ENCODE results near the gene KCNJ11.
"Not testable (repeated sequence)": the region's sequence is repeated elsewhere in the genome, so short reads cannot be mapped to it uniquely, and the experiment has no call there.

KCNJ11 gene

DNA sequence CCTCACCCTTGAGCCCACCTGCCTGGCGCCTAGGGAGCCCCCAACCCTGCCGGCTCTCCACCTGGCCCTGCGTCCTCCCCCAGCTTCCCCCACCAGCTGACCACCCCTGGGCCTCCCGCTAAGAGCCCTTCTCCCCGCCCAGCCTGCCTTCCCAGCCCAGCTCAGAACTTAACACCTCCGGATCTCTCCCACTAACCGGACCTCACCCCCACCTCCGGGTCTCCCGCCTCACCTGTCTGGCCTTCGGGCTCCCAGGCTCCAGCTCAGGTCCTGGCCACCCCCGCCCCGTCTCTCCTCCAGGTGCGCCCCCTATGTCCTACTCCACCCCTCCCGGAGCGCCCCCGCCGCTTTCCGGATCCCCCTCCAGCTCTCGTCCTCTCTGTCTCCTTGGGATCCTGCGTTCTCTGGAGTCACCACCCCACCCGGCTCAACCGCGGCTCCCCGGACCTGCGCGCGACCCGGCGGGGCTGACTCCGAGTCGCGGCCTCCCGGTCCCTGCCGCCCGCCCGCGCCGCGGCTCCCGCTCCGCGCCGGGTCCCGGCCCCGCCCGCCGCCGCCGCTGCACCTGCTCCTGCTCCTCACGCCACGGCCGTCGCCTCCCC lies at the start of gene KCNJ11:
Gene KCNJ11 (minus strand): TSS at position 51 of the 602 bp plus-strand sequence. CDS start 568 bp downstream, outside the sequence.
- DNase-seq (ENCODE audit: low read depth, low spot score), result no peak

DNA sequence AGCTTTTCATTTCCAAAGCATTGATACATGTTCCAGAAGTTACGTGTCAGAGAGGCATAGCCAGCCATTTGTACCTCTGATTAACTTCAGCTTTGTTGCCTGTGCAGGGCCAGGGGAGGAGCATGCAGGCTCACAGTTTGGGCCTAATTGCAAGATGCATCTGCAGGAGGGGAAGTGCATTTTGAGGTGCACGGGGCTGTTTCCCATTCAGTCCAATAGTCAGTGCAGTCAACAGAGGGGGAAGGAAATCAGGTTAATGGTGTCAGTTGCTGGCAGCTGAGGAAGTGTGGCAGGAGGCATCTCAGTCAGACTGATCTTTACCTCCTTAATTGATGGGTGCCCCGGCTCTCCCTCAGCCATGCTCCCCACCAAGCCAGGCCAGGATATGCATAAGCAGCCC lies 48.9 kb upstream of the KCNJ11 start:
- no peak for DNase-seq (ENCODE audit: low read depth, low spot score)

DNA sequence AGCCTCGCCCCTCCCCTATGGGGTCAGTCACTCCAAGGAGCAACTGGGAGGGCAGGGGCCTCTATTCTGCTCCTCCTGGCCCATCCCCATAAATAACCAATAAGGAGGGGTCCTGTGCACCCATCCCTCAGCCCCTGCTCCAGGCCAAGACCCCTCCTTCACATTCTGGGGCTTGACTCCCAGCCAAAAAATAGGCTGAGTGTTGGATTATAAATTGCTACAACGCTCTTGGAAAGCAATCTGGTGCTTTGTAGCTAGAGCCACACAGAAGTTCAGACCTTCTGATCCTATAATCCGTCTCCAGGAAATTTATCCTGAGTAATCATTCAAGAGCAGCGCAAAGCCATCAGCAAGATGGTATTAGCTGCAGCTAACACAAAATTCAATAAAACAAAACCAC lies 45.6 kb upstream of the KCNJ11 start:
- no peak for DNase-seq (ENCODE audit: low read depth, low spot score)

DNA sequence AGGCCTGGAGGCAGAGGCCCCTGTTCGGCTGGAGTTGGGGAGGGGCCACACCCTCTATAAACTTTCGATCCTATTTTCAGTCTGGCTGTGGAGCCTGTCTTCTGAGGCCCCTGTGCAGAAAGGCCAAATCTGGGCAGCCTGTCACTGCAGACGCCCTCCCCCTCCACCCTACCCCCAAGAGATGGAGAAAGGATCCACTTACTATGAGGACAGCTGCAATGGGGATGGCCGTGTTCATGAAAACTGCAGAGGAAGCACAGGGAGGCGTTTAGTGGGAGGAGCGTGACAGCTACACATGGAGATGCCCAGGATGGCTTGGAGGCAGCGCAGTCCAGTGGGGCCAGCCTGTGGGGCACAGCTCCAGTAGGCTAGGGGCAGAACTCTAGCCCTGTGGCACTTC lies 43.5 kb upstream of the KCNJ11 start:
- no peak for DNase-seq (ENCODE audit: low read depth, low spot score)

DNA sequence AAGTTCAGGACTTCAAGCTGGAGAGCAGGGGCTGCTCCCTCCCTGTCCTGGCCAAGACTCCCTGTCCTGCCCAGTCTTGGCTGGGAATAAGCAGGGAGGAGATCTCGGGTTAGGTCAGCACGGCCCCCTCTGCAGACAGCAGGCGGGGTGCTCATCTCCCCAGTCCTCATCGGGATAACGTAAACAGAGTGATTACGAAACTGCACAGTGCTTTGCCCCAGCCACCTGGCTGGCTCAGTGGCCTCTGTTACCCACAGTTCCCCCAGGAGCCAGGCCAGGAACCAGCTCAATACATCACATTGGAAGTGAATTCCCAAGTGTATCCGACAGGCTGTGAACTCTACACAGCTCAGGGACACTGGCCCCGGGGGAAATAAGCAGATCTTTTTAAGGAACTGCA lies 42.7 kb upstream of the KCNJ11 start:
- DNase-seq (ENCODE audit: low read depth, low spot score), result no peak

DNA sequence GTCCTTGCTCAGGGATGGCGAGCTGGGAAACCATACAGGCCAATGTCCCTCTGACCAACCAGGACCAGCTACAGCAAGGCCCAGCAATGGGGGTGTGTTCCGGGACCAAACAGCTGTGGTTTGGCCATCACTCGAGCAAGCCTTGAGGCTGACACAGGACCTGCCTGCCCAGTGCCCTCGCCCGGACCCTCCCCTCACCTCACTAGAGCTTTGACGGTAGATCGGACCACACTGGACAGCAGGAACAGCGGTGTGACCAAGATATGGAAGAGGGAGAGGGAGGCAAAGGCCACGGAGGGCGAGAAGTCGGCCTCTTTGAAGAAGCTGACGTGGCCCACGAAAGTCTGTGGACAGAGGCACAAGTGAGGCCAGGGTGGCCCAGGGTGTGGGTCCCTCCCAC lies 42.2 kb upstream of the KCNJ11 start:
- no peak for DNase-seq (ENCODE audit: low read depth, low spot score)

DNA sequence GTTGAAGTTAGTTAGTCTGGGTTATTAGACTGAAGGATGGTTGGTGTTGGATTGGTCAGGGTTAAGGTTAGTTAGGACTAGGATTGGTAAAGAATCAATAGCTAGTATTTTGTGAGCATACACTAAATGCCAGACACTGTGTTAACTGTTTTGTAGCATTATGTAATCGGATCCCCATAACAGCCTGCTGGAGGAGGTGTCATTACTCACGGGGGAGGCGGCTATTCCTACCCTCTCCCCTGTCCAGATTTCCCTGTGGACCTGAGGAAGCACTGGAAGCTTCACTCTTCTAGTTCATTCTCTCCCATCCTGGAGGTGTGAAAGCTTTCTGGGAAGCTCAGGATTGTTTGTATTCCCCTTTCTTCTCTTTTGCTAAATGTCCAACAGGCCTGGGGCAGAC lies 40.5 kb upstream of the KCNJ11 start:
- no peak for DNase-seq (ENCODE audit: low read depth, low spot score)

DNA sequence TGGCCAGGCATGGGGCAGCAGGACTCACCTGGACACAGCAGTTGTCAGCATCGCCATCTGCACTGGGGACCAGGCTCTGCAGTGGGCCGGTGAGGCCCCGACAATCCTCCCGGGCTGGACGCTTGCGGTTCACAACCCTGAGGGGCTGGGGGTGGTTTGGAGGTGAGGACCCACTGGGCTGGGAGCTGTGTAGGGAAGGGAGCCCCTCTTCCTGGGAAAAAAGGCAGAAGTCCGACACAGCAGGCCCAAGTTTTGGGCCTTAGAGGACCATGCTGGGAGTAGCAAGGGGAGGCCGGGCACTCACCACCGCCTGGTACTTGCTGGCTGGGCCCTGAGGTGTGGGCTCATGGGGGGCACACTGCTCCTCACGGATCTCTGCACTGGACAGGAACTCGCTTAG lies 39.8 kb upstream of the KCNJ11 start:
- no peak for DNase-seq (ENCODE audit: low read depth, low spot score)

DNA sequence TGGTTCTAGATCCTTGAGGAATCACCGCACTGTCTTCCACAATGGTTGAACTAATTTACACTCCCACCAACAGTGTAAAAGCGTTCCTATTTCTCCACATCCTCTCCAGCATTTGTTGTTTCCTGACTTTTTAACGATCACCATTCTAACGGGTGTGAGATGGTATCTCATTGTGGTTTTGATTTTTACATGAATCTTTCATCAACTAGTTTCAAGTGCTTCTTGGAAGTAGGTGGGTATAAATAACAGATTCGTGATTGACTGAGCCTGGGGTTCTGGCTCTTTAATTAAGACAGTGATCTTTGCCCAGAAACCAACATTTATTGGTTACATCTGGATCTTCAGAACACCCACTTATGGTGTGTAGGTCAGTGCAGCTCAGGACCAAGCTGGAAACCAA lies 37.8 kb upstream of the KCNJ11 start:
- not testable (repeated sequence) for DNase-seq (ENCODE audit: low read depth, low spot score)

DNA sequence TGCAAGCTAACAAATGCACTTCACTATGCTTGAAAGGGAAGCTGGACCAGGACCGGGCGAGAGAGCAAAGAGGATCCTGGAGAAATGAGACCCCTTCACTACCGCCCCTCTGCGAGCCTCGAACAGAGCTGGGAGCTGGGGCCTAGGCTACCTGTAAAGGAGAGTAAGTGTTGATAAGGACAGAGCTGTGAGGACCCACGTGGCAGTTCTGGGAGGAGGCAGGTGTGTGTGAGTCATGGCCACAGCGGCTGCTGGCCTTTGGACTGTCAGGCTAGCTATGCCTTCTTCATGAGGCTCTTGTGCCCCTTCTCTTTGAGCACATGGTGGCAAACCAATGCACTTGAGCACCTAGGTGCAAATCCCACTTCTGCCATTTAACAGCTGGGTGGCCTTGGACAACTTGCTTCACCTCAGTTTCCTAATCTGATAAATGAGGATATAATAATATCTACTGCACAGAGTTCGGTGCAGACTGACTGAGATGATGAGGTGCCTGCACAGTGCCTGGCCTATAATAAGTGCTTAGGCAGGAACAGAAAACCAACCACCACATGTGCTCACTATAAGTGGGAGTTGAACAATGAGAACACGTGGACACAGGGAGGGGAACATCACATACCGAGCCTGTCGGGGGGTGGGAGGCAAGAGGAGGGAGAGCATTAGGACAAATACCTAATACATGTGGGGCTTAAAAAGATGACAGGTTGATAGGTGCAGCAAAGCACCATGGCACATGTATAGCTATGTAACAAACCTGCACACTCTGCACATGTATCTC lies 35.3 kb upstream of the KCNJ11 start:
- DNase-seq (ENCODE audit: low read depth, low spot score), result no peak

DNA sequence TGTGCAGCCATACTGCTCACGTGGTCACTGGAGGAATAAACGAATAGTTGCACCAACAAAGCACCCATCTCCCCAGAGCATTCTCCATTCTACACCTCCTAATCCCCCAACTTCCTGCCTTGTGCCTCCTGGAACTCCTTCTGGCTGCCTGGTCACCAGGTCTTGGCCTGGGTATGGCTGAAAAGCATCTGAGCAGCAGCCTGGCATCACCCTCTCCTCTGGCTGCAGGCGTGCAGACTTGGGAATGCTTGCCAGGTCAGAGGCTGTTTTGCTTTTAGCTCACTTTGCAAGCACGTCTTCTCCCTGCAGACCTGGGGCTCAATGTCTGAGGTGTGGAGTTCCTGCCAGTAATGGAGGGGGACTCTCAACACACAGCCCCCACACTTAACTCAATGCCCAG lies 33.3 kb upstream of the KCNJ11 start:
- DNase-seq (ENCODE audit: low read depth, low spot score), result no peak

DNA sequence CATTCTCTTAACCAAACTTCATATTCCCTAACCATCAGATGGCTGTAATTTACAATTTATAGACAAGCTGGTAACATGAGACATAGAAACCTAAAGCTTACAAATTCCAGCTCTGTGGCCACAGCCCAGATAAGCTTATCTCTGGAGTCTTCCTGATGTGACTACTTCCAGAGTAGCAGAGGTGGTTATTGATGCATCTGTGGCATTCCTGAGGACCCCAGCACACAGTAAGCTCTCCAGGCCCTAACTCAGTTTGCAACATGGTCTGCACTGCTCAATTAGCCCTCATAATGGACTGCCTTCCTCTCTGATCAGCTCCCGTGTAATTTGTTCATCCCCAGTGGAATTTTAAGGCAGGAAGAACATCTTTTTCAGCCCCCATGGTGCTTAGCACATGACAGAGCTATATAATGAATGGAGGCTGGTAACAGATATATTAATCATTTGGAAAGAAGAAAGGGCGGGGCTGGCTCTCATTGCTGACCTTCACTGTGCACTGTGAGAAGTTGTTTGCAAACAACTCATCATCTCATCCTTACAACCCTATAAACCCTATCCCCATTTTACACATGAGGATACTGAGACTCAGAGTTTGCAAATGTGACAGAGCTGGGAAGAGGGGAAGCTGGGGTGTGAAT lies 30.1 kb upstream of the KCNJ11 start:
- no peak for DNase-seq (ENCODE audit: low read depth, low spot score)

DNA sequence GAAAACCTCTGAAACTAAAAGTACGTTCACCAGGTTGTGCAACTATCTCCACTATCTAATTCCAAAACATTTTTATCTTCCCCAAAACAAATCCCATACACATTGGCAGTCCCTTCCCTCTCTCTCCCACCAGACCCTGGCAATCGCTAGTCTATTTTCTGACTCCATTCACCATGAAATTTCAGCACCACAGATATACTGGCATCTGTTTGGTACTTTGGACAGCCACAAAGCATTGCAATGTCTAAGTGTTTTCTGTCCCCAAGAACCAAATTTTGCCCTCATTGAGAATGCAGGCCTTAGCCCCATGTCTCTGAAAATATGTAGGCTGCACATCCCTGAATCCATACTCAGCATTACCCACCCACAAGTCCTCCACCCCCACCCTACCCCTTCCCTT lies 28.0 kb upstream of the KCNJ11 start:
- no peak for DNase-seq (ENCODE audit: low read depth, low spot score)

DNA sequence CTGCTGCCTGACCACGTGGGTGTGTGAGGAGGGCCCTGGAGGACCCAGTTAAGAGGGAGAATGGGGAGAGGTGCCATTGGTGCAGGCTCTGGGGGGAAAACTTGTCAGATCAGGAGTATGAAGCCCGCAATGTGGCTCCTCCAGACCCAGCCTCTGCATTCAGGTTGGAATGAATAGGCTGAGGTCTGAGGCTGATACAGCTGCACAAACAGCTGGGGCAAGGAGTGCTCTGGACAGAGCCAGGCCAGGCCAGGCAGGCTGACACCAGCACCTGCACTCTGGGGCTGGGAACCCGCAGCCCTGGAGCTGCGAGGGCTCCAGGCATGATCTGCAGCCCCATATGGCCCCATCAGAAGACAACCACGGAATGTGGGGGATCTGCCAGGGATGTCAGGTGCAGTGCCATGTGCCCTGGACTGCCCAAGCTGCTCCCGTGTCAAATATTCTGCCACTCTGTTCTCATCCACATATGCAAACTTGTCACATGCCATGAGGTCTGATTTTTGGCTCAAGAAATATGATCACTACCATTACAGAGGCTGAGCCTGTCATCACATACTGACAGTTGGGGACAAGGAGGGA lies 27.2 kb upstream of the KCNJ11 start:
- no peak for DNase-seq (ENCODE audit: low read depth, low spot score)

DNA sequence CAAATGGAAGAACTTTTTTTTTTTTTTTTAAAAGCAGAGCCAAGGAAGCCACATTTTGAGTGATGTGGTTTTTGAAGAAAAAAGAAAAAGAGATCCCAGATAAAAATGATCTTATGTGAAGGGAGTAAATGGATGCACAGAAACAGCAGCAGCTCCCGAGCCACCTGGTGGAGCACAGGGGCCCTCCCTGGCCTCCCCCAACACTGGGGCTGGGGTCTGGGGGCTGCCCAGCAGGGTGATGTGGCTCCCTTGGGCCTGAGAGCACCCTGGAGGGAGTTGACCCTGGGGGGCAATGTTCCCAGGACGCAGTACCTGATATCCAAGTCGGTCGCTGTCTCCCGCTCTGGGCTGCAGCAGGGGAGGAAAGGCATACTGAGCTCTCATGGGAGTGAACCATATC lies 26.5 kb upstream of the KCNJ11 start:
- no peak for DNase-seq (ENCODE audit: low read depth, low spot score)

DNA sequence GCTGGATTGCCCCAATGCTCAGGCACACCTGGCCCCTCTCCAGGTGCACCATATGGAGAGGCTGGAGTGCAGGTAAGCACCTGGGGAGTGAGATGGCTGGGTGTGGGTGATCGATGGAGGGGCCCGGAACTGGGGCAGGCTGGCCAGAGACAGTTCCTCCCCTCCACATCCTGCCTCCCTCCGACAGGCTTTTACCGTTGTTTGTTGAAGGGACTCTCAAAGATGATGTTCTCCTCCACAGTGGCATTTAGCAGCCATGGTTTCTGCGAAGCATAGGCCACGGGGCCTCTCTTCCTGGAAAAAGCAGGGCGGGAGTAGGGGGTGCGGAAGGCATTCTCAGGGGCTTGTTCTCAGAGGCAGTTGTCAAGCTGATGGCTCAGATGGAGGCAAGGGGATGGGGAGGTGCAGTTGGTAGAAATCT lies 25.9 kb upstream of the KCNJ11 start:
- no peak for DNase-seq (ENCODE audit: low read depth, low spot score)

DNA sequence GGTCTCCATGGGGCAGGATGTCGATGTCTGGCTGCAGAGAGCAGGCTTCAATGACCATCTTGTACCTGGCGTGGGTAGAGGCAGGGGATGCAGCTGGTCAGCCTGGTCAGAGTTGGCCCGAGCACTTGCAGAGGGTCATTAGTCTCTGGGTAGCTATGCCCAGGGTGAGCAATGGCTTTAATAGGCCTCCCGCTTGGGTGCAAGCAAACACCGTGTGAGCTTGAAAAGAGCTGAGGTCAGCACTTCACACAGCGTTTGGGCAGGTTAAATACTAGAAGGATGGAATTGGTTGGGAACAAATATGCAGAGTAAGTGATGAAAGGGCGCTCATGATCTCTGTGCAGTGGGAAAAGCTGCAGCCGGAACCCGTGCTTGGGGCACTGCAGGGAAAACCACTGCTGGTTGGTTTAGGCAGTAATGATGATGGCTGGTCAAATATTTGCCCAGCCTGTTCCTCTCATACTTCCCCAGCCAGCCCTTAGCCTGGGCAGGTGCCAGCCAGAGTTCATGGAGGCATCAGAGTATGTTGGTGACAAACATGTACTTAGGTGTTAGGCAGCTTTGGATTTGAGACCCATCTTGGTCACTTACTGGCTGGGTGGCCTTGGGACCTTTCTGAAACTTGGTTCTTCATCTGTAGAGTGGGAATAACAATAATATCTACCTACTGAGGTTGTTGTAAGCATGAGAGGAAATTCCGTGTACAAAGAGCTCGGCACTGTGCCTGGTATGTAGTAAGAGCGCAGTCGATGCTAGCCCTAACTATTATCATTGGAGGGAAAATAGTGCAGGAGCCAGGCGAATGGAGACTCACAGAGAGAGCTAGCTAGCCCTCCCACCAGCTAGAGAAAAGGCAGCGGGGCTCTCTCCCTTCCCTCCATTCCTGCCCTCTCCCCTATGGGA lies 25.2 kb upstream of the KCNJ11 start:
- DNase-seq (ENCODE audit: low read depth, low spot score), result no peak

DNA sequence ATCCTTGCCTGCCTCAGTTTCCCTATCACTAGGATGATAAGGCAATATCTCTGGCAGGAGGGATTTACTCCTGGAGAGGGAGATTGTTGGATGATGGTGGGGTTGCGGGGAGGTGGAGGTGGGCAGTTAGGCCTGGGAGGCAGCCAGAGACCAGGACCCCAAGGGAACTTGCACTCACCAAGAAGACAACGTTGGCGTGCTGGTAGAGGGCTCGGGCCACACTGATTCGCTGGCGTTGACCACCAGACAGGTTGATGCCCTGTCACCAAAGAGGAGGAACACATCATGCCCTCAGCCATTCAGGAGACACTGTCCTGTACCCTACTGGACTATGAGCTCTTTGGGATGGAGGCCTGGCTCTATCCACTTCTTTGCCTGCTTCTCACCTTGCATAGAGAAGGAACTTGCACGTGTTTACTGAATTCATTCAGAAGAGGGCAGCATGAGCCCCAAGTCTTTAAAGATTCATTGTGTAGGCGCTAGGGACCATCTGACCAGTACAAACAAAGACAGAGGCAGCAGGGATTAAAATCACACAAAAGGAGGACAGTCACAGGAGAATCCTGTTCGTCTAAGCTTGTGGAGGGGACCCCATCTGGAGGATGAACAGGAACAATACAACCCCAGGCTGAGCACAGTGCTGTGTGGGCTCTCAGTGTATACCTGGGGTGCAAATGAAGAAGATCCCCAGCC lies 24.2 kb upstream of the KCNJ11 start:
- no peak for DNase-seq (ENCODE audit: low read depth, low spot score)

DNA sequence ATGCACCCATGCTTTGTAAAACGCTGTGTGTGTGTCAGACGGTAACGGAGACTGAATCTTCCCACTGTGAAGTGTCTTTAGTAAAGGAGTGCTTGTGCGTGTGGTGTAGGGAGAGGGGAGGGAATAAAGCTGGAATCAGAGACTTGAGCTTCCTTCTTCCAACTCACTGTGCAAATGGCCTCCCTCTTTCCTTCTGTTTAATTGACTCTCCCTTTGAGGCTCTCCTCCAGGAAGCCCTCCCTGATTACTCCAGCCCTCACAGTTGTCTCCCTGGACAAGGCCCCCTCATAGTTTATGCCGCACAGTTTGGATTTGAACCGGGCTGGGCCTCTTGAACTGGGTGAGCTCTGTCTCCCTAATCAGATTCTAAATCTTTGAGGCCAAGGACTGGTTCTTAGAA lies 23.0 kb upstream of the KCNJ11 start:
- no peak for DNase-seq (ENCODE audit: low read depth, low spot score)

DNA sequence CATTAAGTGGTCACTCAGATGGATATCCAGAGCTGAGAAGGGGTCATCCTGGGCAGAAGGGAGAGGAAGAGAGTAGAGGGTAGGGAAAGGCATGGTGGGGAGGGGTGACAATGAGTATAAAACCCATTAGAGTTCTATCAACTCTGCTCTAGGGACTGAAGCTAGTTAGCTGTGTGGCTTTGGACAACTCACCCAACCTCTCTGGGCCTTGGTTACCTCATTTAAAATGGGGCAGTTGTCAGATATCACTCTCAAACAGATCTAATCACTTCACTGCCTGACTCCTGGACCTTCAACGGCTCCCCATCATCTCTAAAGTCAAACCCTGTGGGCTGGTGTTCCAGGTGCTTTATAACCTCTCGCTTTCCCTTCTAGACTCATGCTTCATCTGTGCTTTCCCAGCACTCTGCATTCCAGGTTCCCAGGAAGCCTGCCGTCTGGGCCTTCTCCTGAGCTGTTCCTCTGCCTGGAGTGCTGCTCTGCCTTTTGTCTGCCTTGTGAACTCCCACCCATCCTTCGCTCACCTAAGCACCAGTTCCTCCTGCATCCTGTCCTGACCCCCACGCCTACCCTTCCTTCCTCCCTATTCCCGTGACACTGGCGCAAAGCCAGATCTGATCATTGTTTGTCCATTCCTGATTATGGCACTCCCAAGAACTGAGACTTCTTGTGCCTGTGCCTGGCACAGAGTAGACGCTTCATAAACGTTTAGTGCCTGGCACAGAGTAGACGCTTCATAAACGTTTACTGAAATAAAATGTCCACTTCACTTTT lies 22.3 kb upstream of the KCNJ11 start:
- no peak for DNase-seq (ENCODE audit: low read depth, low spot score)
